ENCODE measurements around the gene PCNT.
"Not testable (repeated sequence)": the region's sequence is repeated elsewhere in the genome, so short reads cannot be mapped to it uniquely, and the experiment has no call there.

Gene PCNT

DNA sequence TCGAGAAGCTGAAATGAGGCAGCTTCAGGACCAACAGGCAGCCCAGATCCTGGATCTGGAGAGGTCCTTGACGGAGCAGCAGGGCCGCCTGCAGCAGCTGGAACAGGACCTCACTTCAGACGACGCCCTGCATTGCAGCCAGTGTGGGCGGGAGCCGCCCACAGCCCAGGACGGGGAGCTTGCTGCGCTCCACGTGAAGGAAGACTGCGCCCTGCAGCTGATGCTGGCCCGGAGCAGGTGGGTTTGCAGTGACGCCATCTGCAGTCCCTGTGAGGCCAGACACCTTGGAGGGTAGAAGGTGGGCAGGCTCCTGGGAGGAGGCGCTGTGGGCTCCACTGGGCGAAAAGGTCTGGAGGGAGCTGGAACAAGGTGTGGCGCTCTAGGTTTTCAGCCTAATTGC, 39.7 kb downstream of the PCNT start:
- no peak for DNase-seq

DNA sequence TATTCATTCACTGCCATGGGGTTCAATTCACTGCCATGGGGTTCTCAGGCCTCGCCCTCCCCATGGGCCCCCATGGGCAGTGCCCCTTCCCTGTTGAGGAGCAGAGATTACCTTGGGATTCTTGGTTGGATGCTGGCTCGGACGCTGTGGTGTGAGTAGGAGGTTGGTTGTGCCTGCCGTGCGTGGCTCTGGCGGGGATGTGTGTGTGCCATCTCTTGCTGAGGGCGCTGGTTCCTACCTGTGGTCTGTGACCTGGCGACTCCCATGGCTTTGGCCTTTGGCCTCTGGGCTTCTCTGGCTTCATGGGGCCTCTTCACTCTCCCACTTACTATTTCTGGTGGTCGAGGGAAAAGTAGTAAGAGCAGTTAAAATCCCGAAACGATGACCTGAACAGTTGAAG, 42.1 kb downstream of the PCNT start:
- DNase-seq, result no peak

DNA sequence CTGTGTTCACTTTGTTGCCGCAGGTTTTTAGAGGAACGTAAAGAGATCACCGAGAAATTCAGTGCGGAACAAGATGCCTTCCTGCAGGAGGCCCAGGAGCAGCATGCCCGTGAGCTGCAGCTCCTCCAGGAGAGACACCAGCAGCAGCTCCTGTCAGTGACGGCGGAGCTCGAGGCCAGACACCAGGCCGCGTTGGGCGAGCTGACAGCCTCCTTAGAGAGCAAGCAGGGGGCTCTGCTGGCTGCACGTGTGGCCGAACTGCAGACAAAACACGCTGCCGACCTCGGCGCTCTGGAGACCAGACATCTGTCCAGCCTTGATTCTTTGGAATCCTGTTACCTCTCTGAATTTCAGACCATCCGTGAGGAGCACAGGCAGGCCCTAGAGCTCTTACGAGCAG, 42.6 kb downstream of the PCNT start:
- DNase-seq, result no peak

- DNase-seq, result no peak
Measured at GRCh38 chr21:46366966-46367365, 43.0 kb downstream of the PCNT start.

DNA sequence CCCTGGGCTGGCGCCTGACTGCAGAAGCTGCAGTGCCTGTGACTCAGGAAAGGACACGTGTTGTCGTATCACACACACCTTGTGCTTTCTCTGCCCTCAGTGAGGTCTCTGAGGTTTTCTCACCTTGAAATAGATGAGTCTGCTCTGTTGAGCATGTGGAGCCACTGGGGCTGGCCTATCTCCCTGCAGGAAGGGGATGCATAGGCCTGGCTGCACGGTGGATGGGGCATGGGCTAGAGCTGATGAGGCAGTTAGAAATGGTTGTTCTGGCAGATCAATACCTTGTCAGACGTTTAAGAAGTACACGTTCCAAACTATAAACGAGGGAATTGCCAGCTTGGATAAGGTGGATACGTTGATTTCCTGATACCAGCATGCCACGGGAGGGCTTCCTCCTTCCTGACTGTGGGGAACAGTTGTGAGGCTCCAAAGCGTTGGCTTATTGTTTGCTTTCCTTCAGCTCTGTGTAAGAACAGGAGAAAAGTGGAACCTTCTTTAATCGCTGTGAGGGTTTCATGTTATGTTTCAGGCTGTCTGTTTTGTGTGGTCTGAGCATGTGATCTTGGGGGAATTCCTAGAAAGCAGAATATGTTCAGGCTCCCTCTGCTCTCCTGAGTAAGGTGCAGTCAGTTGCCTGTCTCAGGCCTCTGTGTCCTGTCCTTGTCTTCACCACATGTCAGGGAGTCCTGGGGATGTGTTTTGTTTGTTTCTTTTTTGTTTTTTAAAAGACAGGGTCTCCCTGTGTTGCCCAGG, 44.8 kb downstream of the PCNT start:
- no peak for DNase-seq

- DNase-seq, result no peak
Measured at GRCh38 chr21:46369520-46370235, 45.7 kb downstream of the PCNT start.

DNA sequence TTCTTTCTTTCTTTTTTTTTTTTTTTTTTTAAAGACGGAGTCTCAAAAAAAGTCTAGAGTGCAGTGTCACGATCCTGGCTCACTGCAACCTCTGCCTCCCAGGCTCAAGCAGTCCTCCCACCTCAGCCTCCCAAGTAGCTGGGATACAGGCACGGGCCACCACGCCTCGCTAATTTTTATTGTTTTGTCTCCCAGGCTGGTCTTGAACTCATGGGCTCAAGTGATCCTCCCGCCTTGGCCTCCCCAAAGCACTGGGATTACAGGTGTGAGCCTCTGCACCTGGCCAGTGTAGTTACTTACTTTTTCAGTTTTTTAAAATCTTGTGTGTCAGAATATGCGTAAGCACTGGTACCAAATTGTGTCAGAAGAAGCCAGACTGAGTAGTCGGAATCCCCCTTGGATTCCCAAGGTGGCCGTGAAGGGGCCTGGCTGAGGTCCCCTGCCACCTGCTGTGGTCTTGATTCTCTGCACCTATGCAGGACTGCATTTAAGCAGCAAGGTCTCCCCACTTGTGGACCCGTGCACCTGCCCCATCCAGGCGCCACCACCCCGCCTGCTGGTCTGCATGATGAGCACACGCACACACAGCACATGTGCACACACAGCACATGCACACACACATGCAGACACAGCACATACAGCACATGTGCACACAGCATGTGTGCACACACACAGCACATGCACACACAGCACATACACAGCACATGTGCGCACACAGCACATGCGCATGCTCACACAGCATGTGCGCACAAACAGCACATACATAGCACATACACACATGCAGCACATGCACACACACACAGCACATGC, 47.5 kb downstream of the PCNT start:
- no peak for DNase-seq

- DNase-seq, result no peak
Measured at GRCh38 chr21:46372014-46372485, 48.1 kb downstream of the PCNT start.

- not testable (repeated sequence) for DNase-seq
Measured at GRCh38 chr21:46372947-46373346, 49.0 kb downstream of the PCNT start.

DNA sequence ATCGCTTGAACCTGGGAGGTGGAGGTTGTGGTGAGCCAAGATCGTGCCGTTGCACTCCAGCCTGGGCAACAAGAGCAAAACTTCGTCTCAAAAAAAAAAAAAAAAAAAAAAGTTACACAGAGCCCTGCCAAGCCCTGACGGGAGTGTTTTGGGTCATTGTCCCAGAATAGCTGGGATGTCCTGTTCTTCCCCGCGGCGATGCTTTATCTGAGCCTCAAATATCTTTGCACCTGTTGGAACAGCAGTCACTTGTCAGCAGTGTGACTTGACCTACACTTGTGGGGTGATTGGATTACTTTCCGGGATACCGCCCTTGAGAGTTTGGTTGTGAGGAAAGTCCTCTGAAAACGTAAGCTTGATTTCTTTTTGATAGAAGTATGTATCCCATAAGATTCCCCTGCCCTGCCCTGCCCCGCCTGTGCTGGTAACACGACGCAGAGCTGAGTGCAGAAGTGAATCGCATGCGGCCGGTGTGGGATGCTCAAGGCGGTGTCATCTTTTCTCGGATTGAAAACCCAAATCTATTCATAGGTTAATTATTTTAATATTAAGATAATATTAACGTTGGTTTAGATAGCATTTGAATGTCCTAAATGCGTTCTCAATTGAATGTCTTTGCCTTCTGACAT, 50.9 kb downstream of the PCNT start:
- no peak for DNase-seq

GRCh38 chr21:46375560-46376230, 51.7 kb downstream of the PCNT start:
- no peak for DNase-seq

- no peak for DNase-seq
Measured at GRCh38 chr21:46376231-46376628, 52.3 kb downstream of the PCNT start.

DNA sequence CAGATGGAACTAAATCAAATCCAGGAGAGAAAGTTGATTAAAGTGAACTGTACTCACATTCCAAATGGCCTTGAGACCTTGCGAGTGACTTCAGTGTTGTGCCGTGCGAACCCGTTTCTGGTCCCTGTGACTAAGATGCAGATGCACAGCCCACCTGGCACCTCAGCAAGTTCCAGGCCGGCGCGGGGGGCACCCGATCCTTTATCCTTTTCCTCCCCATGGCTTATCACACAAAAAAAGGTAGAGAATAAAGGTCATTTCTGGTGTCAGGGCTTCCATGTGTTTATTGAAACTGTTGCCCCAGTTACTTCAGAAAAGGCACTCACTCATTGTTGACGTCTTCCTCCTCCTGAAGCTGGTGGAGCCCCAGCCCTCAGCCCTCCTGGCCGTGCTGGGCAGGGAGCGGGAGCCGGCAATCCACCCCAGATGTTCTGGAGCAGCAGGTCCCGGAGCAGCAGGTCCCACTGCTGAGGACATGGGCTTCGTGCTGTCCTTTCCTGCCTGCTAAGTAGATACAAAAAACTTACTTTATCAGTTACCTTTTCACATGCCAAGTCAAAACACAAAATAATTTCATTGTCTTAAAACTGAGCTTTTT, 53.0 kb downstream of the PCNT start:
- no peak for DNase-seq

- DNase-seq, result no peak
Measured at GRCh38 chr21:46377789-46378188, 53.8 kb downstream of the PCNT start.

DNA sequence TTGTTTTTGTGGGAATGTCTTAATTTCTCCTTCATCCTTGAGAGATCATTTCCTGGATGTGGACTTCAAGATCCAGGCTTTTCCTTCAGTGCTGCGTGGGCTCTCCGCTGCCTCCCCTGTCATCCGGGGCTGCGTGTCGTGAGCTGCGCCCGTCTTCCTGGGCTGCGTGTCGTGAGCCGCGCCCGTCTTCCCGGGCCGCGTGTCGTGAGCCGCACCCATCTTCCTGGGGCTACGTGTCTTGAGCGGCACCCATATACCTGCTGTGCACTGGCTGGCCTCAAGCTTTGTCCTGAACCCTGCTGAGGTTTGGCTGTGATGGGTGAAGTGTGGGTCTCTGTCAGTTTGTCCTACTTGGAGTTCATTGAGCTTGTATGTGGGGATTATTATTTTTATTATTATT, 55.1 kb downstream of the PCNT start:
- DNase-seq, result no peak

GRCh38 chr21:46379691-46380090, 55.7 kb downstream of the PCNT start:
- no peak for DNase-seq

- DNase-seq, result no peak
Measured at GRCh38 chr21:46381541-46381940, 57.6 kb downstream of the PCNT start.

GRCh38 chr21:46384556-46384955, 60.6 kb downstream of the PCNT start:
- no peak for DNase-seq

DNA sequence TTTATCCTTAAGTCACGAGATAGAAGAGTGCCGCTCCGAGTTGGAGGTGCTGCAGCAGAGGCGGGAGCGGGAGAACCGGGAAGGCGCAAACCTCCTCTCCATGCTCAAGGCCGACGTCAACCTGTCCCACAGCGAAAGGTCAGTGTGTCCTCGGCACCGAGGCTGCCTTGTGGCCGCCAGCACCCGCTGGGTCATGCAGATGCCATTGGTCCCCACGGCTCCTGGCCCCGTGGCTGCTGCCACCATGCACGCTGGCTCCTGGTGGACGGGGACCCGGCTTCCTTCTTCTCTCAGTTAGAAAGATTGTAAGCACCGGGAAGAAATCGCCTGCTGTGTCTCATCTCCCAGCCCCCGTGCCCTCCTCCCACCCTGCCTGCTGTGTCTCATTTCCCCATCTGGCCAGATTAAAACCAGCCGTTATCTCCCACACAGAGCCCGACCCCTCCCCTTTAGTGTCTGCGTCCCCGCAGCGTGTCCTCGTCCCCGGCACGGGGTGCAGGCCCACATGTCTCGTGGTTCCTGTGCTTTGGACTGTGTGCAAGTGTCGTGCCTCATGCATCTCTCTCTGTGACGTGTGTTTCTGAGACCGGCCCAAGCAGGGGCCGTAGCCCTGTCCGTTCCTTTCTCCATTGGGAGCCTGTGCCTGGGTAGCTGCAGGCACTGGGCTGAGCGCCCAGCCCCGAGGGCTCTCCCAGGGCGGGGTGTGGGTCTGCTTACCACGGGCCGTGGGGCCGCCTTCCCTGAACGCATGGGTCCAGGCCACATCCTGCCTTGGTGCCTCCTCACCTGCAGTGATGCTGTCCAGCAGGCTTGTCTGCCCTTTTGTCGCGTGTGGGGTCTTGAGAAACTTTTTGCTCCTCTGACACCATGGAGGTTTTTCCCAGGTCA, 62.1 kb downstream of the PCNT start:
- no peak for DNase-seq

DNA sequence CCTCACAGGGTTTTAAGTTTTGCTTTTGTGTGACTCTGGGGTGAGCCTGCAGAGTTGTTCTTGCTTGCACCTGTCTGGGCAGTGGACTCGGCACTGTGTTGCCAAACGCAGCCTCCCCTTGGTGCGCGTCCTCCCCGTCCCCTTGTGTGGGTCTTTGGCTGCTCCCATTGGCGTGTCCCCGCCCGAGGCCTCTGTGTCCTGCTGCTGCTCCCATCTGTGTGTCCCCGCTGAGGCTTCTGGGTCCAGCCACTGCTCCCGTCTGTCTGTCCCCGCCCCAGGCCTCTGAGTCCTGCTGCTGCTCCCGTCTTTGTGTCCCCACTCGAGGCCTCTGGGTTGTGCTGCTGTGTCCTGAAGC, 62.8 kb downstream of the PCNT start:
- no peak for DNase-seq

DNA sequence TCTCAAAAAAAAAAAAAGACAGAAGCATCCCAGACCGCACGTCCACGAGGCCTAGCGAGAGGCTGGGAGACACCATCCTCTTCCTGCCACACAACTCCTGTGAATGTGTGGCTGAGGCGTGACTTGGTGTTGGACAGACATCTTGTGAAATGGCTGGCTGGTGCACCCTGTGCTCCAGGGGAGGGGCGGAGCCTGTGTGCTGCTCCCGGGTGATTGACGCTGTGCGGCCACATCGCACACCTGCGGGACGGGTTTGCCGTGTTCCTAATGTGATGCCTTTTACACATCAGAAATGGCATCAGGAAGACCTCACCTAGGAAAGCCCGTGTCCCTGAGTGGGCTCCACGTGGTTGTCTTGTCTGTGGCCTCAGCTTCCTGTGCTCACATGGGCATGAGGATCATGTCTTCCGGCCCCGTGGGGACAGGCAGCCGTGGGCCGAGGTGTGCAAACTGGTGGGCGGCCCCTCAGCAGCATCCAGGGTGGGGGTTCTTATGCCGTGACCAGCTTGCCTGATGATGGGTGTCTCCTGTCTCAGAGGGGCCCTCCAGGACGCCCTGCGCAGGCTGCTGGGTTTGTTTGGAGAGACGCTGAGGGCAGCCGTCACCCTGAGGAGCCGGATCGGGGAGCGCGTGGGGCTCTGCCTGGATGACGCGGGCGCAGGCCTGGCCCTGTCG, 64.4 kb downstream of the PCNT start:
- DNase-seq, result no peak

All from islet precursor cell (in vitro differentiated cells).